ENCODE measurements around the gene ATRIP. TPM values are rescaled to one million over a fixed set of nuclear protein-coding genes. Genes with fewer than 3 reads are reported as not detected.

The ATRIP gene
- total RNA-seq, 1 experiment from 2014 or later = 16.1 TPM

DNA sequence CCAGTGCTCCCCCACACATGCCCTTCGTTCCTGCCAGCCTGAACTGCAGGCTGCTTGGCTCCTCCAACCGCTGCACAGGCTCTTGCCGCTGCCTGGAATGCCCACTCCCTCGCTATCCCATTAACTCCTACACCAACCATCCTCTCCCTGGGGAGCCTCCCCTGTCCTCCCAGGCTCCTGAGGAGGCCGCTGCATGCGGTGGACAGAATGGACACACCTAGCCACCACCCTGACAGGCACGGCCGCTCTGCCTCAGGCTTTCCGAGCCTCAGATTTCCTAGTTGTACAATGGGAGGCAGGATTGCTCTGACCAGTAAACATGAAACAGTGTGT is 18.9 kb upstream of the ATRIP start:
- Histone ChIP-seq H2AFZ (ENCODE audit: low read length) (no peak overlapping the region), H3K79me2 (ENCODE audit: low read length) (peaks cover 19% of the 10 kb centered on the region), H3K4me3 (ENCODE audit: low read length) (no peak overlapping the region), H3K27ac (ENCODE audit: low read length) (no peak overlapping the region), H3F3A (ENCODE audit: low read length, unreplicated experiment) (no peaks in the 10 kb centered on the region), H3K4me1 (ENCODE audit: insufficient read depth, low read length) (peaks cover 25% of the 10 kb centered on the region), H3K9me3 (ENCODE audit: low read length) (no peaks in the 10 kb centered on the region), H3K36me3 (ENCODE audit: low read depth, low read length) (no peaks in the 10 kb centered on the region; the same call in 1 of the 2 replicates), H3K4me2 (ENCODE audit: low read length) (peak overlapping the region; percentile 98), H3K9ac (ENCODE audit: low read length) (no peak overlapping the region), H3K27me3 (ENCODE audit: low read length) (no peaks in the 10 kb centered on the region), H4K20me1 (ENCODE audit: low read length) (no peaks in the 10 kb centered on the region), H3K9me2 (replicated peaks; ENCODE audit: low read length) (no peaks in the 10 kb centered on the region)
- POLR2A ChIA-PET (ENCODE audit: unreplicated experiment) = no interaction called here
- BruUV-seq (replicated peaks) = no TSS peak
- ATAC-seq = no peak
- CTCF ChIA-PET = no interaction called here
- no peak for DNase-seq
- no peak for TF ChIP-seq EZH2phosphoT487 (IDR thresholded peaks at IDR 0.05; ENCODE audit: borderline replicate concordance, low read length)
- TF ChIP-seq, protein P1, sequence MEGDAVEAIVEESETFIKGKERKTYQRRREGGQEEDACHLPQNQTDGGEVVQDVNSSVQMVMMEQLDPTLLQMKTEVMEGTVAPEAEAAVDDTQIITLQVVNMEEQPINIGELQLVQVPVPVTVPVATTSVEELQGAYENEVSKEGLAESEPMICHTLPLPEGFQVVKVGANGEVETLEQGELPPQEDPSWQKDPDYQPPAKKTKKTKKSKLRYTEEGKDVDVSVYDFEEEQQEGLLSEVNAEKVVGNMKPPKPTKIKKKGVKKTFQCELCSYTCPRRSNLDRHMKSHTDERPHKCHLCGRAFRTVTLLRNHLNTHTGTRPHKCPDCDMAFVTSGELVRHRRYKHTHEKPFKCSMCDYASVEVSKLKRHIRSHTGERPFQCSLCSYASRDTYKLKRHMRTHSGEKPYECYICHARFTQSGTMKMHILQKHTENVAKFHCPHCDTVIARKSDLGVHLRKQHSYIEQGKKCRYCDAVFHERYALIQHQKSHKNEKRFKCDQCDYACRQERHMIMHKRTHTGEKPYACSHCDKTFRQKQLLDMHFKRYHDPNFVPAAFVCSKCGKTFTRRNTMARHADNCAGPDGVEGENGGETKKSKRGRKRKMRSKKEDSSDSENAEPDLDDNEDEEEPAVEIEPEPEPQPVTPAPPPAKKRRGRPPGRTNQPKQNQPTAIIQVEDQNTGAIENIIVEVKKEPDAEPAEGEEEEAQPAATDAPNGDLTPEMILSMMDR (conservative IDR thresholded peaks at IDR 0.05; ENCODE audit: low read depth, low read length) = no peak
- no peak for TF ChIP-seq EZH2 (IDR thresholded peaks at IDR 0.05; ENCODE audit: low read length, unreplicated experiment)
- intact Hi-C loops (cut with micrococcal nuclease) = no loop called here

DNA sequence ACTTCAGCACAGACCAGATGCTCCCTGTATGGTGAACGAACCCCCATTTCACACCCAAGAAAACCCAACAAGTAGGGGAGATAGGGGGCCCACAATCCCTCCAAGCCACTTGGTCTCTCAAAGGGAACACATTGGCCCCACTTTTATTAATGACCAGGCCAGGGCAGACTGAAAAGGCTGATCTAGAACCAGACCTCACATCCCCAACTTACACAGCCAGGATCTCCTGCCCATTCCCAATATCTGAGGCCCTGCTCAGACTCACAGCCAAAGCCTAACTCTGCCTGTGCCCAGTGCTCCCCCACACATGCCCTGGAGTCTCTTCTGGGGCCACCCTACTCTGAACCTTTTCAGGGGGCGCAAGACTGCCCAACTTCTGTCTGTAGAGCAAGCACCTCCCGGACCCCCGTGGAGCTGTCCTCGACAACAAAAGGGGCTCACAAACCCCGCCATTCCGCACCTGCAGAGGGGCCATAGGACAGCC is 18.4 kb upstream of the ATRIP start:
- no peak for ATAC-seq
- Histone ChIP-seq H3K4me3 (ENCODE audit: low read length) (peak overlapping the region; percentile 83), H3K27me3 (ENCODE audit: low read length) (no peaks in the 10 kb centered on the region), H4K20me1 (ENCODE audit: low read length) (no peaks in the 10 kb centered on the region), H3K9me3 (ENCODE audit: low read length) (no peaks in the 10 kb centered on the region), H3F3A (ENCODE audit: low read length, unreplicated experiment) (no peaks in the 10 kb centered on the region), H3K4me2 (ENCODE audit: low read length) (peak overlapping the region; percentile 98), H2AFZ (ENCODE audit: low read length) (peak overlapping the region; percentile 47), H3K27ac (ENCODE audit: low read length) (no peak overlapping the region), H3K4me1 (ENCODE audit: insufficient read depth, low read length) (peaks cover 25% of the 10 kb centered on the region), H3K36me3 (ENCODE audit: low read depth, low read length) (peaks cover 2% of the 10 kb centered on the region; the same call in 1 of the 2 replicates), H3K79me2 (ENCODE audit: low read length) (peaks cover 19% of the 10 kb centered on the region), H3K9me2 (replicated peaks; ENCODE audit: low read length) (no peaks in the 10 kb centered on the region), H3K9ac (ENCODE audit: low read length) (peak overlapping the region; percentile 14; the same call in 1 of the 2 replicates)
- CTCF ChIA-PET = interaction anchor here (0.6 to 0.9 kb wide), 2 partner anchors 27 to 154 kb away, joined by 3 to 4 read pairs; no protein-coding TSS in a partner anchor
- BruUV-seq (replicated peaks) = no TSS peak
- intact Hi-C loops (cut with micrococcal nuclease) = no loop called here
- TF ChIP-seq, protein P1 (conservative IDR thresholded peaks at IDR 0.05; ENCODE audit: low read depth, low read length) = no peak
- TF ChIP-seq EZH2 (IDR thresholded peaks at IDR 0.05; ENCODE audit: low read length, unreplicated experiment) (no peak), EZH2phosphoT487 (IDR thresholded peaks at IDR 0.05; ENCODE audit: borderline replicate concordance, low read length) (no peak)
- DNase-seq = no peak
- POLR2A ChIA-PET (ENCODE audit: unreplicated experiment) = interaction anchor here (0.6 kb wide), 1 partner anchor 12 kb away, joined by 4 read pairs; no protein-coding TSS in a partner anchor

DNA sequence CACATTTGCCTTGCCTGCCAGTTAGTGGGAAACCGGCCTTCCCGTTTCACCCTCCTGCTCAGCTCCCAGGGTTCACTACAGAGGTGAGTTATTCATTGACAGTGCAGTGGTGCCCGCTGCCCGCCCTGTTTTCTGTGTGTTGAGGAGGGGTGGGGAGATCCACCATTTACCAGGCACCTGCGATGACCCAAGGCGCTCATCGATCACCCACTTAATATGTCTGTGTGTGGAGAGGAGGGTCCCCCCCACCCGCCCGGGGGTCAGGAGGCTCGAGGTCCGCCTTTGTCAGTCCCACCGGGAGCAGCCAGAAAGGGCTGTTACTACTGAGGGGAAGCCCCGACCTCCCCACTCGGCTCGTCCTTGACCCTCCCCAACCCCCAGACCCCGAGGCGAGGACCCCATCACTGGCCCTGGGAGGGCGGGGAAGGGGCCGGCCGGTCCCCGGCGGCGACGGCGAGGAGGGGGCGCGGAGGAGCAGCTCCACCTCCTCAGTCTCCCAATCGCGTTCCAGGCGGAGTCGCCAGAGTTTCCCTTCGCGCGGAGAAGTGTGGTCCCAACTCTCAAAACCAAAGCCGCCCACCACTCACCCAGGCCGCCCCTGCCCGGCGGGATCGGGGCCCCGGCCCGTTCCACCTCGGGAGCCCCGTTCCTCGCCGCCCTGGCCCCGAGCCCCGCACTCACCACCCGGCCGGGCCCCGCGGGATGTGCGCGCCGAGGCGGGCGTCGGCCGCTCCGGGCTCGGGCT is 17.8 kb upstream of the ATRIP start:
- Histone ChIP-seq H3K27me3 (ENCODE audit: low read length) (no peaks in the 10 kb centered on the region), H3K79me2 (ENCODE audit: low read length) (peaks cover 19% of the 10 kb centered on the region), H3K36me3 (ENCODE audit: low read depth, low read length) (peaks cover 7% of the 10 kb centered on the region), H3K4me2 (ENCODE audit: low read length) (peak overlapping the region; percentile 98), H3K4me1 (ENCODE audit: insufficient read depth, low read length) (peaks cover 25% of the 10 kb centered on the region), H3K9me2 (replicated peaks; ENCODE audit: low read length) (no peaks in the 10 kb centered on the region), H3K4me3 (ENCODE audit: low read length) (peak overlapping the region; percentile 83), H3K9ac (ENCODE audit: low read length) (peak overlapping the region; percentile 68), H2AFZ (ENCODE audit: low read length) (peak overlapping the region; percentile 92), H3K27ac (ENCODE audit: low read length) (no peak overlapping the region), H3K9me3 (ENCODE audit: low read length) (no peaks in the 10 kb centered on the region), H3F3A (ENCODE audit: low read length, unreplicated experiment) (no peaks in the 10 kb centered on the region), H4K20me1 (ENCODE audit: low read length) (no peaks in the 10 kb centered on the region)
- TF ChIP-seq EZH2 (IDR thresholded peaks at IDR 0.05; ENCODE audit: low read length, unreplicated experiment) (no peak), EZH2phosphoT487 (IDR thresholded peaks at IDR 0.05; ENCODE audit: borderline replicate concordance, low read length) (no peak)
- TF ChIP-seq, protein P1 (conservative IDR thresholded peaks at IDR 0.05; ENCODE audit: low read depth, low read length) = no peak
- ATAC-seq (peak; percentile 43), DNase-seq (peak; percentile 43)
- intact Hi-C loops (cut with micrococcal nuclease) = no loop called here
- ChIA-PET POLR2A (ENCODE audit: unreplicated experiment) (interaction anchor here (0.6 kb wide), 1 partner anchor 12 kb away, joined by 4 read pairs; no protein-coding TSS in a partner anchor), CTCF (interaction anchor here (0.6 to 0.9 kb wide), 2 partner anchors 28 to 155 kb away, joined by 3 to 4 read pairs; no protein-coding TSS in a partner anchor)
- BruUV-seq (replicated peaks) = no TSS peak

All from PC-3 (cell line).